Lung (tissue), 12 donors: ENCODE results near the gene PTPRD. TPM values are rescaled to one million over a fixed set of nuclear protein-coding genes. Genes with fewer than 3 reads are reported as not detected.

Experiments used
- ATAC-seq: fragments of 200-7000 bp; cut with Tn5 transposase; one replicate; pipeline ENCODE4 v1.9.1; 2020; ENCODE audit warnings: moderate number of reproducible peaks; ENCODE audit not compliant: insufficient read depth, low FRiP score
- DNase-seq, 3 donors: peaks; one replicate each; pipeline ENCODE4 v3.0.0-alpha.2; 2013 to 2017
- H3K27ac ChIP-seq, 2 donors: one replicate each; pipeline ENCODE4 v1.5.1; 2013; ENCODE audit warnings: mild to moderate bottlenecking in 2 of 2, moderate library complexity in 2 of 2, control low read depth in 1 of 2, inconsistent platforms in 1 of 2, low read depth in 1 of 2, low read length in 1 of 2
- H3K27me3 ChIP-seq, 3 donors: one replicate each; pipeline ENCODE4 v1.5.1; 2013; ENCODE audit warnings: low read length in 2 of 3; ENCODE audit not compliant: control insufficient read depth in 3 of 3, insufficient read depth in 3 of 3
- H3K36me3 ChIP-seq, 4 donors: one replicate each; pipeline ENCODE4 v1.5.1; 2013; ENCODE audit warnings: low read length in 4 of 4, mild to moderate bottlenecking in 1 of 4, moderate library complexity in 1 of 4; ENCODE audit not compliant: control insufficient read depth in 4 of 4, insufficient read depth in 4 of 4
- H3K4me1 ChIP-seq, 5 donors: one replicate each; pipeline ENCODE4 v1.5.1; 2013; ENCODE audit warnings: low read length in 5 of 5, mild to moderate bottlenecking in 2 of 5, moderate library complexity in 1 of 5; ENCODE audit not compliant: control insufficient read depth in 5 of 5, insufficient read depth in 5 of 5
- H3K4me3 ChIP-seq: one replicate; pipeline ENCODE4 v1.5.1; 2013; ENCODE audit warnings: mild to moderate bottlenecking, control low read depth, moderate library complexity
- H3K9ac ChIP-seq, 2 donors: one replicate each; pipeline ENCODE4 v1.5.1; 2013; ENCODE audit warnings: low read length in 2 of 2, control low read depth in 1 of 2; ENCODE audit not compliant: insufficient read depth in 1 of 2
- H3K9me3 ChIP-seq, 4 donors: one replicate each; pipeline ENCODE4 v1.5.1; 2013; ENCODE audit warnings: low read length in 3 of 4, mild to moderate bottlenecking in 1 of 4, moderate library complexity in 1 of 4; ENCODE audit not compliant: control insufficient read depth in 4 of 4, insufficient read depth in 3 of 4
- CTCF ChIP-seq: IDR thresholded peaks from 2 replicates; pipeline ENCODE4 v1.5.1; 2012; ENCODE audit warnings: mild to moderate bottlenecking; ENCODE audit errors: control extremely low read depth, extremely low read depth
- WGBS, 2 donors: extraction: QIAGEN DNeasy Blood & Tissue Kit; methylation state at CpG; one replicate each; pipeline ENCODE4 v1.1.7; 2013; 5-methylcytosine and 5-hydroxymethylcytosine counted together
- polyA plus RNA-seq, 2 donors: library from polyadenylated mRNA; stranded (reverse); fragments of 200-250 nt; gene quantifications; one replicate each; pipeline ENCODE4 v1.2.1, GENCODE V29; 2013
- total RNA-seq, 2 donors: library from RNA; depleted of rRNA in 1 of 2; stranded (reverse); fragments of >200 nt in 1 of 2; gene quantifications; one replicate each; pipeline ENCODE4 v1.2.1, GENCODE V29; 2014 to 2021
- donor health status: control.
- donor health status: control.
- donor health status: Bipolar disorder and iron deficiency.
- donor health status: healthy.
- donor health status: DM: yes; HTN: yes; CAD: no.

PTPRD gene
- total and polyA plus RNA-seq, 4 donors, result 1.9 to 145 (median 13.7) TPM

- Histone ChIP-seq H3K4me3 (no peak overlapping the region), H3K27ac (no peak overlapping the region), H3K36me3 (peaks cover 0 to 16% (median 6%) of the 10 kb centered on the region in 4 donors), H3K4me1 (no peaks in the 10 kb centered on the region), H3K27me3 (no peaks in the 10 kb centered on the region), H3K9me3 (no peaks in the 10 kb centered on the region), H3K9ac (no peak overlapping the region)
- DNase-seq (no peak), ATAC-seq (no peak)
- WGBS, 2 donors, result 82 to 83% methylated on average over 2 of the region's 2 CpGs
- no peak for TF ChIP-seq CTCF
These were observed 2280.5 kb downstream of the PTPRD start for GRCh38 chr9:8332331-8332650.

DNA sequence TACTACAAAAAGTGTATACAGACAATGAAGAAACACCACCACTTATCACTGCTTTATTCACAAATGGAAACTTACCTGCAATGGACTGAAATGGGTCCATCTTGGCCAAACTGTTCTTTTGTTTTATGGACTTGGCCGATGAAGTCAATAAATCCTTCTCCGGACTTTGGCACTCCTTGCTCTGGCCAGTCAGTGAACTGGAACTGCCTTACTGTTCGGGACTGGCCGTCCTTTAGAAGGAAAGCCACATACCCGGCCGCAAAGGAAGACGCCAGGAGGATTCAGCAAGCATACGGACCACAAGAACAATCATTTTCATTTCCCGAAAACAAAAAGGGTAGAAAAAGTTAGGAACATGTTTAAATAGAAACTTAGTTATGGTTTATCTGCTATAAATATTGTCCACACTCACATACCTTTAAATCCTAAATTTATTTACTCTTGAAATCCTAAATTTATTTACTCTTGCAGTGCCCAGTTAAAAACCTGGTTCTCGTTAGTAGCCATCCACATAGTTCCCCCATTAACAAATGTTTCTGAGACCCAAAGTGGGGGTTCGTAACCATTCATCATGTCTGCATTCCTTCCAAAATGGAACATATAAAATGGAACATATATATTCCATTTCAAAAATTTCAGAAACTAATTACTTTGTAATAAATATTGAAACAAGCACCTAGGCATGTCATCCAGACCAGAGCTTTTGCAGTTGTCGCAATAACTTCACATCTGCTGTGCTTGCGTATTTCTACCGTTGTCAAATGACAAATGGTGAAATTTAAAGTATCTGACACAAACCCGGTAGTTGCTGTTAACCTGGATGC lies 2281.1 kb downstream of the PTPRD start:
- ATAC-seq (no peak), DNase-seq (no peak)
- Histone ChIP-seq H3K9ac (no peak overlapping the region), H3K9me3 (no peaks in the 10 kb centered on the region), H3K27me3 (no peaks in the 10 kb centered on the region), H3K4me1 (no peaks in the 10 kb centered on the region), H3K36me3 (peaks cover 0 to 16% (median 5%) of the 10 kb centered on the region in 4 donors), H3K27ac (no peak overlapping the region), H3K4me3 (no peak overlapping the region)
- TF ChIP-seq CTCF, result no peak
- 90 to 91% methylated on average over 15 of the region's 15 CpGs for WGBS, 2 donors

GRCh38 chr9:8329561-8330283 lies 2283.1 kb downstream of the PTPRD start:
- WGBS, 2 donors, result 84 to 85% methylated on average over 13 of the region's 13 CpGs
- TF ChIP-seq CTCF, result no peak
- Histone ChIP-seq H3K27me3 (no peaks in the 10 kb centered on the region), H3K4me3 (no peak overlapping the region), H3K36me3 (peaks cover 0 to 16% (median 5%) of the 10 kb centered on the region in 4 donors), H3K9ac (no peak overlapping the region), H3K9me3 (no peaks in the 10 kb centered on the region), H3K27ac (no peak overlapping the region), H3K4me1 (no peaks in the 10 kb centered on the region)
- DNase-seq, result no peak
- ATAC-seq, result no peak
